GM11168 (cell line): ENCODE data around the gene DMAC2L.

Experiments
- in situ Hi-C: fragments of 300-500 bp; cut with MboI; formaldehyde crosslinking; loops from one replicate; pipeline ENCODE4 v1.12.0; 2022; ENCODE audit warnings: low sequenced_read_pairs; ENCODE audit not compliant: unreplicated experiment

DMAC2L gene

DNA sequence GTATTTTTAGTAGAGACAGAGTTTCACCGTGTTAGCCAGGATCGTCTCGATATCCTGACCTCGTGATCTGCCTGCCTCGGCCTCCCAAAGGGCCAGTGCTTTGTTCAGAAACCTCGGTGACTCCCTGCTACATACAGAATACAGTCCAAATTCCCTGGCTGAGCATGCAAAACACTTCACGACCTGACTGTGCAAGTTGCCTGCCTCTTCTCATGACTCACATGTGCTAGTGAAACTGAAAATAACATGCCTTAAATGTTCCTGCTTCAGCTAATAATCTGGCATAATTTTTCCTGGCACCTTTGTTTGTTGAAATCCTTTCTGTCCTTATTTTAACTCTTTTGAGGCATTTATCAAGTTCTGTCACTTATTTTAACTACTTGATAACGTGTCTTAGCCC, 8.2 kb downstream of the DMAC2L start:
- in situ Hi-C loops = loop anchor here (10.0 kb wide), 1 partner anchor 205 kb away; no protein-coding TSS in a partner anchor

DNA sequence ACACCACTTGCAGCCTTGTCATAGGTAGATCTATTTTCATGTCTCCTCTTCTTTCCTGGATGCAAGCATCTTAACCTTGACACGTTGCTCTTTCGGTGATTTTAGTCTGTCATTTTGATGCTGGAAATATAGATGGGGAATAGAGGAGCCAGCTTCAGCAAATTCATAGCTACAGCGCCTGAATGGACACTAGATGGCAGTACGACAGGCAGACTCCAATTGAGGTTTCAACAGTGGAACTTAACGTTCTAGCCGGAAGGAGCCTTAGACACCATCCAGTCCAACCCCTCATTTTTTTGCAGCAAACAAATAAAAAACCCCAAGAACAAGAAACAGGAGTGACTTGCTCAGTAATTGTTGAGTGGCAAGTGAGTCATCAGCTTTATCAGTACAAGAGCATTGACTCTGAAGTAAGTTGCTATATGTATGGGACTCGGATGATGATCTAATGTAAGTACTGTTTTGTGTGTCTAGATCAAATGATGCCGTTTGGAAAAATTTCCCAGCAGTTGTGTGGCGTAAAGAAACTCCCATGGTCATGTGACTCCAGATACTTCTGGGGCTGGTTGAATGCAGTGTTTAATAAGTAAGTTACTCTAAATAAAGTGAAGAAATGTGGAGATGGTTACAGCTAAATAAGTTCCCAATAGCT, 9.0 kb downstream of the DMAC2L start:
- in situ Hi-C loops = loop anchor here (10.0 kb wide), 1 partner anchor 204 kb away; no protein-coding TSS in a partner anchor

DNA sequence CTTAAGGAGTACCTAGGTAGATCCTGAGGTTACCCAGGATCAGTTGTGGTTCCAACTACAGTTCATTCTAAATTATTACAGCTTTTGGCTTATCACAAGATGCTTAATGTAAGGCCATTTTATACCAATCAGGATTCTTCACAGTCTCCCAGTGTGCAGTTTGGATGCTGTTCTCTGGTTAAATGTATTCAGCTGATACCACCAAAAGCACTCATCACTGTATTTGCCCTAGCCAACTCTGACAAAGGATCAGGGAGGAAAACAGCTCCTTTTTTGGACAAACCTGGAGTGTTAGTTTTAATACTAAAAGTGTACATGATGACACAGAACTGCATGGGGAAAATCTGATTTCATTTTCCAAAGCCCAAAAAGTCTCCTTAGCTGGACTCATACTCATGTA, 19.5 kb downstream of the DMAC2L start:
- in situ Hi-C loops = no loop called here

- in situ Hi-C loops = no loop called here
These were observed 20.9 kb downstream of the DMAC2L start for GRCh38 chr14:50333014-50333509.

DNA sequence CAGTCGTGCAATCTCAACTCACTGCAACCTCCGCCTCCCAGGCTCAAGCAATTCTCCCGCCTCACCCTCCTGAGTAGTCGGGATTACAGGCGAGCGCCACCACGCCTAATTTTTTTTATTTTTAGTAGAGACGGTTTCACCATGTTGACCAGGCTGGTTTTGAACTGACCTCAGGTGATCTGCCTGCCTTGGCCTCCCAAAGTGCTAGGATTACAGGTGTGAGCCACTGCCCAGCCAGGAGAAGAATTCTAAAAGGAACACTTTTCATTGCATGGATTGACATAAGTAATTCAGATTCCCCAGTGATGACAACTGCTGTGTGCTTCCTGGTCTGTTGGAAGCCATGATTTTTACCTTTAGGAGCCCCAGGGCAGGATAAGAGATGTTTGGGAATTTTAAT, 22.1 kb downstream of the DMAC2L start:
- in situ Hi-C loops = no loop called here

- in situ Hi-C loops = no loop called here
These were observed 23.3 kb downstream of the DMAC2L start for GRCh38 chr14:50335389-50335788.

GRCh38 chr14:50335989-50336824, 24.1 kb downstream of the DMAC2L start:
- in situ Hi-C loops = no loop called here

DNA sequence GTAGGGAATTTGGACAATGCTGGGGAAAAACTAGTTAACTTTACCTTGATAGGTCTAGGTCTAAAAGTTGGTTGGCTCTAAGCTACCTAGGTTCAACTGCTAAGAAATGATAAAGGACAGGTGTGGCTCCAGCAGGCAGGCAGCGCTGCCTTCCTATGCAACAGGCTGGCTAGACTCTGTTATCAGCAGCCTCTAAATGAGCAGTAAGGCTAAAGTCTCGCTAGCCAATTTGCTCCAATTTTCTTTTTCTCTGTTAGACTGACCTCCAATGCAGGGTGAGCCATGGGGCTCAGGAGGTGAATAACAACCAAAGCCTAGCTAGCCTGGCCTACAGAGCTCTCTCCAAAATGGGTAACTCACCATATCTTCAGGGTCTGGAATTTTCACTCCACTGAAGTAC, 26.5 kb downstream of the DMAC2L start:
- in situ Hi-C loops = no loop called here

DNA sequence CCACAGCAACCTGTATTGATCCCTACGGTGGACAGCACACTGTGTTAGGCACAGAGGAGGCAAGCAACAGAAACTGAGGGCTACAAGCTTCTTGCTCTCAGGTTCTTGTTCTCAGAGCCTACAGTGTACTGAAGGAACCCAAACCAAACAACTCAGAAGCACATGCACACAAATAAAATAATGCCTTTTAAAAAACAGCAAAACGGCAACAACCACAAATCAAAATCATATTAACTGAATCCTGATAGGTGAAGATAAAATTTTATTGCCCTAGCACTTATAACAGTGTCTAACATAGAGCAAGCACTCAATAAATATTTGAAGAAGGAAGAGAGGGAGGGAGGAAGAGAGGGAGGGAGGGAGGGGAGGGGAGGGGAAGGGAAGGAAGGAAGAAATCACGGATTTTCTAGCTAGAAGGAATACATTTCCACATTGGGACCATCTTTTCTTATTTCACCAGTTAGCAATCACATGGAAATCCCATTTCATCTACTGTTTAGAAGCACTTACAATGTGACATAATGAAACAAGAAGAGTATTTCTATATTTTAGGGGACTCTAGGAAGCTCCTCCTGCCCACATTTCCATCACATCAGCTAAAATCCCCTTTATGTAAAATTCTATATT, 27.2 kb downstream of the DMAC2L start:
- in situ Hi-C loops = no loop called here

DNA sequence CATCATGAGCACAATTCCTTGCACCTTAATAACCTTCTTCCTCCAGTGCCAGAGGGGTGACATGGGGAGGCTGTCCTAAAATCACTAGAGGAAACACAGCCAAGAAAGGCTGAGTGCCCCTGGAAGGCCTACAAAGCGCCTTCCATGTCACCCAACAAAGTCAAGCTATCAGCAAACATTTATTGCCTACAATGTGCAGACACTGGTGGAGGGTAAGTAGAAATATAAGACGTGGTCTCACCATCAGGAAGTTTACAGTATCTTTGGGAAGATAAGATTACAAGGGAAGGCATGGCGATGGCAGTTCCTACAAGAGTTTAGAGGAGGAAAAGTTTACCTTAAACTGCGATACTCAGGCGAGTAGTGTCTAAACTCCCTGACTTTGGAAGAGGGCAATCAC, 27.9 kb downstream of the DMAC2L start:
- in situ Hi-C loops = no loop called here

- in situ Hi-C loops = no loop called here
These were observed 28.8 kb downstream of the DMAC2L start for GRCh38 chr14:50340963-50341362.

GRCh38 chr14:50342221-50343078, 30.3 kb downstream of the DMAC2L start:
- in situ Hi-C loops = no loop called here

GRCh38 chr14:50343434-50343833, 31.3 kb downstream of the DMAC2L start:
- in situ Hi-C loops = no loop called here

- in situ Hi-C loops = no loop called here
These were observed 32.1 kb downstream of the DMAC2L start for GRCh38 chr14:50344116-50344775.

GRCh38 chr14:50344876-50345563, 32.9 kb downstream of the DMAC2L start:
- in situ Hi-C loops = no loop called here

DNA sequence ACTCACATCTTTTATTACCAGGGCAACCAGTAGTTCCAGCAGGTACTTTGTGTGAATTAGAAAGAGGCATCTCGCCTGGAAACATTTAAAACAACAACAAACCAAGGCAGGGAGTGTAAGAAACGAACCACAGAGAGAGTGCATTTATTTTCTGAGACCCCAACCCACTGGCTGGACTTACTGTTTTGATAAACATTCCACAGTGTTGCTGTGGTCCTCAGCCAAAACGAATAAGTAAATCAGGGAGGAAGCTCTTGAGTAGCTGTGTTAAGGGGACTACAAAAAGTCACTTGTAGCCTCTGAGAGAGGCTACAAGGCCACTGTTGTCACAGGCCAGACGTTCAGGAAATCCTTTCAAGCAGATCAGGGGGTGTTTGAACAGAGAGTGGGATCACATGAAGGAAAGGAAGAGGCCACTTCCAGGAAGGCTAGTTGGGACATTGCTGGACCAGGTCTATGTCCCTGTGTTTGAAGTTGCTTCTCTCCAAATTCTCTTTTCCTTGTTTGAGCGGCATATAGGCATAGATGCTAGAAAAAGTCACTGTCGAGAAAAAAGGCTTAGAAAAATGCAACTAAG, 33.8 kb downstream of the DMAC2L start:
- in situ Hi-C loops = no loop called here

DNA sequence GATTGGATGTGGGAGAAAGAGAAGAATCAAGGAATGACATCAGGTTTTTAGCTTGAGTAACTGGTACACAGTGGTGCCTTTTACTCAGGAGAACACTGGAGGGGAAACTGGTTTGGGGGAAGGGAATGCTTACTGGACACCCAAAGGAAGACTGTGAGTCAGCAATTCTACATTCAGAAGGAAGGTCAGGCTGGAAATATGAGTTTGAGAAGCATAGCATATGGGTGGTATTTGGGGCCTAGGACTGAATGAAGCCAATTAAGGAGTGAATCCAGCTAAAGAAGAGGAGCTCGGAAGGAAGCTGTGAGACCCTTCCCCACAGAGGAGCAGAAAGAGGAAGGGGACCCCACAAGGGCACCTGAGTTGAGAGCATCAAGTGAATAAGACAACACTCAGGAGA, 35.4 kb downstream of the DMAC2L start:
- in situ Hi-C loops = no loop called here

GRCh38 chr14:50348933-50349332, 36.8 kb downstream of the DMAC2L start:
- in situ Hi-C loops = no loop called here

- in situ Hi-C loops = no loop called here
These were observed 38.9 kb downstream of the DMAC2L start for GRCh38 chr14:50350975-50351374.
